ENCODE results near the gene GFI1B.
"Not testable (repeated sequence)": the region's sequence is repeated elsewhere in the genome, so short reads cannot be mapped to it uniquely, and the experiment has no call there.

Gene GFI1B

GRCh38 chr9:133014696-133015095 lies 36.2 kb downstream of the GFI1B start:
- DNase-seq (ENCODE audit: low read depth): no peak

GRCh38 chr9:133023117-133023890 lies 44.8 kb downstream of the GFI1B start:
- DNase-seq (ENCODE audit: low read depth): peak; percentile 16

- no peak for DNase-seq (ENCODE audit: low read depth)
Measured at GRCh38 chr9:133026426-133026825, 47.9 kb downstream of the GFI1B start.

- DNase-seq (ENCODE audit: low read depth): no peak
Measured at GRCh38 chr9:133027134-133027533, 48.6 kb downstream of the GFI1B start.

GRCh38 chr9:133028221-133028620 lies 49.7 kb downstream of the GFI1B start:
- no peak for DNase-seq (ENCODE audit: low read depth)

GRCh38 chr9:133029994-133030316 lies 51.5 kb downstream of the GFI1B start:
- DNase-seq (ENCODE audit: low read depth): no peak

GRCh38 chr9:133030317-133031129 lies 52.0 kb downstream of the GFI1B start, which contains the start of gene GTF3C5:
Gene GTF3C5 (plus strand): TSS chr9:133030997. CDS start chr9:133031012, 15 bp downstream.
- peak; percentile 89 for DNase-seq (ENCODE audit: low read depth)

- no peak for DNase-seq (ENCODE audit: low read depth)
Measured at GRCh38 chr9:133031130-133031422, 52.6 kb downstream of the GFI1B start.

GRCh38 chr9:133031496-133031911 lies 53.0 kb downstream of the GFI1B start:
- DNase-seq (ENCODE audit: low read depth): no peak

- DNase-seq (ENCODE audit: low read depth): no peak
Measured at GRCh38 chr9:133032171-133032570, 53.7 kb downstream of the GFI1B start.

- no peak for DNase-seq (ENCODE audit: low read depth)
Measured at GRCh38 chr9:133035669-133036068, 57.2 kb downstream of the GFI1B start.

- DNase-seq (ENCODE audit: low read depth): no peak
Measured at GRCh38 chr9:133037775-133038515, 59.5 kb downstream of the GFI1B start.

GRCh38 chr9:133040892-133041479 lies 62.5 kb downstream of the GFI1B start:
- not testable (repeated sequence) for DNase-seq (ENCODE audit: low read depth)
